HG02623 (cell line): ENCODE measurements around the gene PRAMEF25.
"Not testable (repeated sequence)": the region's sequence is repeated elsewhere in the genome, so short reads cannot be mapped to it uniquely, and the experiment has no call there.

Experiments used
- ATAC-seq: cut with Tn5 transposase; IDR thresholded peaks from one replicate; pipeline ENCODE4 v1.9.1; 2021; ENCODE audit warnings: moderate library complexity; ENCODE audit not compliant: unreplicated experiment

Gene PRAMEF25

DNA sequence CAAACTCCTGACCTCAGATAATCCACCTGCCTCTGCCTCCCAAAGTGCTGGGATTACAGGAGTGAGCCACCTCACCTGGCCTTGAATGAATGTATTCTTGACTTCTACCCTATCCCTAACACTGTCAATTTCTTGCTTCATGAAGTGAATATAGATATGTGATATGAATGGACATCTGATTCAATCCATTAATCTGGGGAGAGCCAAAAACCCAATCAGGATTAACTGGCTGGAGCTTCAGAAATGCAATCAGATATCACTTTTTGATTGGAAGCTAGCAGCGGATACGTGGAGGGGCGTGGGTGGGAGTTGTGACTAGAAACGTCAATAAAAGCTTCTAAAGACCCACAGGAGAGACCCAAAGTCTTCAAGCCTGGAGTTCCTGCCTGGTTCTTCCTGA is at the start of gene PRAMEF25:
TSS of gene PRAMEF25 (plus strand) at position 301 of the 400 bp plus-strand sequence. CDS start 2,920 bp downstream, outside the sequence.
- not testable (repeated sequence) for ATAC-seq

DNA sequence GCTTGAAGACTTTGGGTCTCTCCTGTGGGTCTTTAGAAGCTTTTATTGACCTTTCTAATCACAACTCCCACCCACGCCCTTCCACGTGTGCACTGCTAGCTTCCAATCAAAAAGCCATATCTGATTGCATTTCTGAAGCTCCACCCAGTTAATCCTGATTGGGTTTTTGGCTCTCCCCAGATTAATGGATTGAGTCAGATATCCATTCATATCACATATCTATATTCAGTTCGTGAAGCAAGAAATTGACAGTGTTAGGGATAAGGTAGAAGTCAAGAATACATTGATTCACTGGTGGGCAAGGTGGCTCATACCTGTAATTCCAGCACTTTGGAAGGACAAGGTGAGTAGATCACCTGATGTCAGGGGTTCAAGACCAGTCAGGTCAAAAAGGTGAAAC is 14.1 kb upstream of the PRAMEF25 start, which contains the start of gene PRAMEF27:
TSS of gene PRAMEF27 (minus strand) at position 101 of the 400 bp plus-strand sequence. CDS start 2,916 bp downstream, outside the sequence.
- not testable (repeated sequence) for ATAC-seq

DNA sequence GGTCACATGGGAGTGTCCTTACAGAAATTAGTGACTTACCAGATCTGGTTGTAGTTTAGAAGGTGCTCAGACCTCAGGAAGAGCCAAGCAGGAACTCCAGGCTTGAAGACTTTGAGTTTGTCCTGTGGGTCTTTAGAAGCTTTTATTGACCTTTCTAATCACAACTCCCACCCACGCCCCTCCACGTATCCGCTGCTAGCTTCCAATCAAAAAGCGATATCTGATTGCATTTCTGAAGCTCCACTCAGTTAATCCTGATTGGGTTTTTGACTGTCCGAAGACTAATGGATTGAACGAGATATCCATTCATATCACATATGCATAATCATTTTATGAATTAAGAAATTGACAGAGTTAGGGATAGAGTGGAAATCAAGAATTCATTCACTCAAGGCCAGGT is 46.2 kb downstream of the PRAMEF25 start, which contains the start of gene HNRNPCL2:
TSS of gene HNRNPCL2 (minus strand) at position 101 of the 400 bp plus-strand sequence. CDS start 454 bp downstream, outside the sequence.
- ATAC-seq, result not testable (repeated sequence)
